ENCODE measurements around the gene TNFAIP8L1. TPM values are rescaled to one million over a fixed set of nuclear protein-coding genes. Genes with fewer than 3 reads are reported as not detected.

Gene TNFAIP8L1
- total RNA-seq, 1 experiment from 2014 or later = 3.6 TPM

DNA sequence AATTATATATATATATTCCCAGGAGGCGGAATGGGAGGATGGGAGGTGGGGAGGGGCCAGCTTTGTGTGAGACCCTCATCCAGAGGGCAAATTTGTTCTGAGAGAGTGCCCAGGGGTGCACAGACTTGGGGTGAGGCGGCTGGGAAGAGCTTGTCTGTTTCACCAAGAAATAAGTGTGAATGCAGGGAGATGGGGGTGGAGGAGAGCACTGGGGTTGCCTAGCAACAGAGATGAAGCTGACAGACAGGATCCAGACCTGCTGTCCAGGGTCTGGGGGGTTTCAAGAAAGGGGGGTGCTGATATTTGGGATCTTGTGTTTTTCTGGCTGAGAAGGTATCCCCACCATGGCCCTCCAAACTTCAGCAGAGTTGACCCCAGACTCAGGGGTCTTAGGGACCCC, 18.6 kb upstream of the TNFAIP8L1 start:
- no TSS peak for BruUV-seq (replicated peaks)
- CTCF ChIA-PET = interaction anchor here (0.5 to 1.0 kb wide), 4 partner anchors 16 to 53 kb away, joined by 3 read pairs; no protein-coding TSS in a partner anchor
- POLR2A ChIA-PET = interaction anchor here (0.7 kb wide), 1 partner anchor 24 kb away, joined by 3 read pairs; no protein-coding TSS in a partner anchor

DNA sequence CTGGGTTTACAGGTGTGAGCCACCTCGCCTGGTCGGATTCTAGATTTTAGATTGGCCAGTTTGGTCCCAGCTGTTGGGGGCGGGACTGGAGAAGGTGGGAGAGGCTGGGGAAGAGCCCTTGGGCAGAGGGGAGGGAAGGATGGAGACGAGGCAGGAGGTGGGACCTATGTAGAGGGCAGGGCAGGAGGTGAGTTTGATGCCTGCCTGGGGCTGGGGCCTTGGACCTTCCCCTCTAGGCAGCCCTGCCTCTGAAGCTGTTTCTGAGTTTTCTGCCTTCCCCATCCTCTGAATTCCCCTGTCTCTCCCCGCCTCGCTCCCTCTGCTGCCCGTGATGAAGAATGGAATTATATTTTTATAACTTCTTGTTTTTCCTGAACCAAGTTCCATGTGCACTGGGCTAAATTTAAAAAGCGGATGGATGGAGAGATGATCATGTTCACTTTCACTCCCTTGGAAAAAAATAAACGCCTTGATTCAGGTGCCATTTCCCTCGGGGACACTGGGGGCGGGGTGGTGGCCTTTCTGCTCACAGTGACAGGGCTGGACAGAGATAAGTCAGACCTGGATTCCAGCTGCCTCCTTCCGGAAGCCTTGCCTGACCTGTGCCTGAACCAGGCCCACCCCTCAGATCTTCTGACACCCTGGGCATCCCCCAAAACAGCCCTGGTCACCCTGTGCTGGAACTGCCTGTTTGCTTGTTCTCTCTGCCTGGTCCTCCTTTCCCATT, 16.5 kb upstream of the TNFAIP8L1 start:
- Mint-ChIP-seq H3K4me1 (ENCODE audit: insufficient read depth, unreplicated experiment) (no peaks in the 10 kb centered on the region), H3K4me3 (ENCODE audit: unreplicated experiment) (no peak overlapping the region), H3K36me3 (ENCODE audit: insufficient read depth, unreplicated experiment) (no peaks in the 10 kb centered on the region), H3K27me3 (ENCODE audit: insufficient read depth, unreplicated experiment) (peaks cover 31% of the 10 kb centered on the region), H3K9me3 (ENCODE audit: unreplicated experiment) (no peaks in the 10 kb centered on the region), H3K27ac (ENCODE audit: low read depth, unreplicated experiment) (peak overlapping the region; percentile 27)
- BruUV-seq (replicated peaks) = no TSS peak
- TF ChIP-seq, protein P1, sequence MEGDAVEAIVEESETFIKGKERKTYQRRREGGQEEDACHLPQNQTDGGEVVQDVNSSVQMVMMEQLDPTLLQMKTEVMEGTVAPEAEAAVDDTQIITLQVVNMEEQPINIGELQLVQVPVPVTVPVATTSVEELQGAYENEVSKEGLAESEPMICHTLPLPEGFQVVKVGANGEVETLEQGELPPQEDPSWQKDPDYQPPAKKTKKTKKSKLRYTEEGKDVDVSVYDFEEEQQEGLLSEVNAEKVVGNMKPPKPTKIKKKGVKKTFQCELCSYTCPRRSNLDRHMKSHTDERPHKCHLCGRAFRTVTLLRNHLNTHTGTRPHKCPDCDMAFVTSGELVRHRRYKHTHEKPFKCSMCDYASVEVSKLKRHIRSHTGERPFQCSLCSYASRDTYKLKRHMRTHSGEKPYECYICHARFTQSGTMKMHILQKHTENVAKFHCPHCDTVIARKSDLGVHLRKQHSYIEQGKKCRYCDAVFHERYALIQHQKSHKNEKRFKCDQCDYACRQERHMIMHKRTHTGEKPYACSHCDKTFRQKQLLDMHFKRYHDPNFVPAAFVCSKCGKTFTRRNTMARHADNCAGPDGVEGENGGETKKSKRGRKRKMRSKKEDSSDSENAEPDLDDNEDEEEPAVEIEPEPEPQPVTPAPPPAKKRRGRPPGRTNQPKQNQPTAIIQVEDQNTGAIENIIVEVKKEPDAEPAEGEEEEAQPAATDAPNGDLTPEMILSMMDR (IDR thresholded peaks at IDR 0.05; ENCODE audit: unreplicated experiment) = no peak
- no peak for DNase-seq (ENCODE audit: unreplicated experiment)
- CTCF ChIA-PET = interaction anchor here (0.6 to 3.2 kb wide), 7 partner anchors 10 to 247 kb away, joined by 3 to 10 read pairs (median 3); no protein-coding TSS in a partner anchor
- intact Hi-C loops (cut with micrococcal nuclease) = no loop called here
- POLR2A ChIA-PET = no interaction called here

More for the DNA sequence above, 18.6 kb upstream of the TNFAIP8L1 start:
- no peak overlapping the region for H3K27ac Mint-ChIP-seq (ENCODE audit: low read depth, unreplicated experiment)
- H3K27me3 Mint-ChIP-seq (ENCODE audit: insufficient read depth, unreplicated experiment) = peaks cover 37% of the 10 kb centered on the region
- no peaks in the 10 kb centered on the region for H3K4me1 Mint-ChIP-seq (ENCODE audit: insufficient read depth, unreplicated experiment)
- intact Hi-C loops (cut with micrococcal nuclease) = no loop called here
- no peaks in the 10 kb centered on the region for H3K36me3 Mint-ChIP-seq (ENCODE audit: insufficient read depth, unreplicated experiment)
- DNase-seq (ENCODE audit: unreplicated experiment) = no peak
- H3K9me3 Mint-ChIP-seq (ENCODE audit: unreplicated experiment) = no peaks in the 10 kb centered on the region
- H3K4me3 Mint-ChIP-seq (ENCODE audit: unreplicated experiment) = no peak overlapping the region
- TF ChIP-seq, protein P1 (IDR thresholded peaks at IDR 0.05; ENCODE audit: unreplicated experiment) = no peak

DNA sequence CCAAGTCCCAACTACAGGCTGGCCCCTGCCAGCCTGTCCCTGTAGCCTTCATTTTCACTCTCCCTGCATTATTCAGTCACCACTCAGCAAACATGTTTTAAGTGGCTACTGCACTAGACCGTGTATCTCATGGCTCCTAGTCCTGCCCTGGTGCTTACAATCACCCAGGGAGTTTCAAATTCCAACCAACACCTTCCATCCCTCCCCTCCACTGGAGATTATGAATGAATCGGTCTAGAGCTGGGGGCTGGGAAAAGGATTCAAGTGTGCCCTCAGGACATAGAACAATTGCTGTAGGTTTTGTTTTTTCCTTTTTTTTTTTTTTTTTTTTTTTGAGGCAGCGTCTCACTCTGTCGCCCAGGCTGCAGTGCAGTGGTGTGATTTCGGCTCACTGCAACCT, 15.0 kb upstream of the TNFAIP8L1 start:
- Mint-ChIP-seq H3K4me3 (ENCODE audit: unreplicated experiment) (no peak overlapping the region), H3K27me3 (ENCODE audit: insufficient read depth, unreplicated experiment) (peaks cover 16% of the 10 kb centered on the region), H3K36me3 (ENCODE audit: insufficient read depth, unreplicated experiment) (no peaks in the 10 kb centered on the region), H3K27ac (ENCODE audit: low read depth, unreplicated experiment) (no peak overlapping the region), H3K4me1 (ENCODE audit: insufficient read depth, unreplicated experiment) (no peaks in the 10 kb centered on the region), H3K9me3 (ENCODE audit: unreplicated experiment) (no peaks in the 10 kb centered on the region)
- no peak for DNase-seq (ENCODE audit: unreplicated experiment)
- TF ChIP-seq, protein P1 (IDR thresholded peaks at IDR 0.05; ENCODE audit: unreplicated experiment) = no peak
- intact Hi-C loops (cut with micrococcal nuclease) = no loop called here
- POLR2A ChIA-PET = interaction anchor here (0.7 kb wide), 1 partner anchor 12 kb away, joined by 3 read pairs; no protein-coding TSS in a partner anchor
- no TSS peak for BruUV-seq (replicated peaks)
- CTCF ChIA-PET = interaction anchor here (0.6 to 3.2 kb wide), 4 partner anchors 10 to 56 kb away, joined by 3 to 10 read pairs (median 4); no protein-coding TSS in a partner anchor

DNA sequence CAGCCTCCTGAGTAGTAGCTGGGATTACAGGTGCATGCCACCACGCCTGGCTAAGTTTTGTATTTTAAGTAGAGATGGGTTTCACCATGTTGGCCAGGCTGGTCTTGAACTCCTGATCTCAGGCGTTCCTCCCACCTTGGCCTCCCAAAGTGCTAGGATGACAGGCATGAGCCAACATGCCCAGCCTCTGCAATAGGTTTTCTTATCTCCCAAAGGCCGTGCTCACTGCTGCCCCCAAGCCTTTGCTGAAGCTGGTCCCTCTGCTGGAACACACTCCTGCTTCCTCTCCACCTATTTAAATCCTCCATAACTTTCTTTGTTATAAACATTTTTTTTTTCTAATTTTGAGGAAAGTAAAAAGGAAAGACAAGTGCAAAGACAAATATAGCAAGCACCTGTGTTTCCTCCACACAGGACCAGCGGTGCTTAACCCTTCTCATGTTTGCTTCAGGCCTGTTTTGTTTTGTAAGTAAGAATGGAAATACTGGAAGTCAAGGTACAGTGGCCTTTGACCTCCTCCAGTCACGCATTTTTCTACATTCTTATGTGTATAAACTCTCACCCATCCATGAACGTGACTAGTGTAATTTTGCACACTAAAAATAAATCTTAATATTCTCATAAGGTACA, 14.5 kb upstream of the TNFAIP8L1 start:
- CTCF ChIA-PET = interaction anchor here (0.6 to 3.2 kb wide), 5 partner anchors 10 to 57 kb away, joined by 3 to 10 read pairs (median 3); no protein-coding TSS in a partner anchor
- no peak overlapping the region for H3K4me3 Mint-ChIP-seq (ENCODE audit: unreplicated experiment)

More for the DNA sequence above, 14.5 kb upstream of the TNFAIP8L1 start:
- DNase-seq (ENCODE audit: unreplicated experiment) = peak; percentile 55
- intact Hi-C loops (cut with micrococcal nuclease) = no loop called here
- BruUV-seq (replicated peaks) = no TSS peak
- Mint-ChIP-seq H3K9me3 (ENCODE audit: unreplicated experiment) (no peaks in the 10 kb centered on the region), H3K27me3 (ENCODE audit: insufficient read depth, unreplicated experiment) (peaks cover 11% of the 10 kb centered on the region), H3K36me3 (ENCODE audit: insufficient read depth, unreplicated experiment) (no peaks in the 10 kb centered on the region), H3K27ac (ENCODE audit: low read depth, unreplicated experiment) (no peak overlapping the region), H3K4me1 (ENCODE audit: insufficient read depth, unreplicated experiment) (no peaks in the 10 kb centered on the region)
- TF ChIP-seq, protein P1 (IDR thresholded peaks at IDR 0.05; ENCODE audit: unreplicated experiment) = peak; percentile 15
- POLR2A ChIA-PET = interaction anchor here (0.7 kb wide), 1 partner anchor 12 kb away, joined by 3 read pairs; no protein-coding TSS in a partner anchor
